Suprapubic skin (tissue), 4 donors: ENCODE data around the gene L3MBTL4. TPM values are rescaled to one million over a fixed set of nuclear protein-coding genes. Genes with fewer than 3 reads are reported as not detected.
"Not testable (repeated sequence)": the region's sequence is repeated elsewhere in the genome, so short reads cannot be mapped to it uniquely, and the experiment has no call there.

Experiments used
- DNase-seq, 2 donors: peaks; one replicate each; pipeline ENCODE4 v3.0.0-alpha.2; 2019; ENCODE audit warnings: low spot score in 2 of 2
- H3K27ac ChIP-seq: fragments of 200-600 bp; sonication (generic); one replicate; pipeline ENCODE4 v1.5.1; 2019
- H3K27me3 ChIP-seq: fragments of 200-600 bp; sonication (generic); one replicate; pipeline ENCODE4 v1.5.1; 2019
- H3K36me3 ChIP-seq: fragments of 200-600 bp; sonication (generic); one replicate; pipeline ENCODE4 v1.5.1; 2019
- H3K4me1 ChIP-seq: fragments of 200-600 bp; sonication (generic); one replicate; pipeline ENCODE4 v1.5.1; 2019
- H3K4me3 ChIP-seq: fragments of 200-600 bp; sonication (generic); one replicate; pipeline ENCODE4 v1.5.1; 2019; ENCODE audit warnings: mild to moderate bottlenecking
- H3K9me3 ChIP-seq: fragments of 200-600 bp; sonication (generic); one replicate; pipeline ENCODE4 v1.5.1; 2019
- CTCF ChIP-seq, 2 donors: fragments of 200-600 bp in 1 of 2; fragments of 450-650 bp in 1 of 2; sonication (generic) in 1 of 2; IDR thresholded peaks; one replicate each; pipeline ENCODE4 v1.5.1; 2016 to 2019; ENCODE audit warnings: antibody characterized with exemption in 2 of 2, mild to moderate bottlenecking in 1 of 2, moderate library complexity in 1 of 2
- EP300 ChIP-seq: sonication (generic); formaldehyde crosslinking; IDR thresholded peaks from one replicate; pipeline ENCODE4 v1.6.1; 2017; ENCODE audit warnings: antibody characterized with exemption
- POLR2A ChIP-seq, 2 donors: fragments of 450-650 bp; IDR thresholded peaks; one replicate each; pipeline ENCODE4 v1.6.1; 2017; ENCODE audit warnings: antibody characterized with exemption in 2 of 2, mild to moderate bottlenecking in 2 of 2, moderate library complexity in 2 of 2
- POLR2AphosphoS5 ChIP-seq, 3 donors: sonication (generic); formaldehyde crosslinking; IDR thresholded peaks; one replicate each; pipeline ENCODE4 v1.6.1; 2017; ENCODE audit warnings: antibody characterized with exemption in 3 of 3
- WGBS: methylation state at CpG from one replicate; pipeline ENCODE4 v1.1.5; 2018; 5-methylcytosine and 5-hydroxymethylcytosine counted together
- total RNA-seq, 4 donors: library from RNA; depleted of rRNA; stranded (reverse); fragments of >200 nt; gene quantifications; one replicate each; pipeline ENCODE4 v1.1.0, GENCODE V29; 2016

L3MBTL4 gene
- total RNA-seq, 4 donors from 2014 or later, result 11.9 to 29.9 (median 14.4) TPM

DNA sequence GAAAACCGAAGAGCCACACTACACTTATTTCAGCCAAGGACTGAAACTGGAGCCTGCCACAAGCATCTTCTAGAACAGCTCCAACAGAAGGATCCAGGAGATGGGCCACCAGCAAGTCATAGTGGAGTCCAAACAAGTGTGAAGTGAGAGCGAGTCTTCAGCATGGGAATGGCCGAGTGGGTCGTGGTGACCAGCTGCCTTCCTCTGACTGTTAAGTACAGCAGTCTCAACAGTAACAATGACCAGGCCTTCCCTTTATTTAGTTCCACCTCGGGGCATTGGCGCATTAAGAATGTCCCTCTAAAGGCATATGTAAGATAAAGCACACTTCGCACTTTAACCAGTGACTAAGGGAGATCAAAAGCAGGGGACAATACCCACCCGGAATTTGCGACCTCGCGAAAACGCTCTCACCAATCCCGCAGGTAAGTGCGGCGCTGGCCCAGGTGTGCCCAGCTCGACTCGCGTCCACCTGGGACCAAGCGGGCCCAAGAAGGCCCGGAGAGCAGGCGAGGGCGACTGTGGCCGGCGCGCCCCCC, 1.1 kb downstream of the L3MBTL4 start:
- WGBS, result 40% methylated on average over 7 of the region's 25 CpGs
- H3K27ac ChIP-seq, result peak overlapping the region; percentile 84
- H3K4me3 ChIP-seq, result peak overlapping the region; percentile 71
- no peaks in the 10 kb centered on the region for H3K36me3 ChIP-seq
- TF ChIP-seq POLR2A (IDR thresholded peaks at IDR 0.05) (no peak), POLR2AphosphoS5 (IDR thresholded peaks at IDR 0.05) (no peak)
- H3K9me3 ChIP-seq, result no peaks in the 10 kb centered on the region
- peaks cover 22% of the 10 kb centered on the region for H3K4me1 ChIP-seq
- DNase-seq, result no peak
- H3K27me3 ChIP-seq, result no peaks in the 10 kb centered on the region

DNA sequence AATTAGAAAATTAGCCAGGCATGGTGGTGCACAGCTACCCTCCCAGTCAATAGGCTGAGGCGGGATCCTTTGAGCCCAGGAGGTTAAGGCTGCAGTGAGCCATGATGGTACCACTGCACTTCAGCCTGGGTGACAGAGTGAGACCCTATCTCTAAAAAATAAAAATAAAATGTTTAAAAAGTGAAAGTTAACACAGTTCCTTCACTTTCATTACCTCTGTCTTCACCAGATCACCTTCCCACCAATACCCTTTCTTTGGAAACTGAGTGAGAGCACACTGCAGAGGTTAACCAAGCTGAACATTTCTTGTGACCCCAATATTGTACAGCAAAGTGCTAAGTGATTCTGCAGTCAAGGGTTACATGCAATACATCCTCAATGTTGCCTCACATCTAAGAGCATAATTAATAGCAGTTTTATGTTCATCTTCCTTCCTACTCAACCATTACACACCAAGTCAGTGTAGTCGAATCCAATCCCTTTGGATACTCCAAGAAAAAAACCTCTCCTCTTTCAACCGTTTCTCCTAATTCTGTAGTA, 1.7 kb downstream of the L3MBTL4 start:
- Histone ChIP-seq H3K4me1 (peaks cover 22% of the 10 kb centered on the region), H3K4me3 (peak overlapping the region; percentile 71), H3K27ac (peak overlapping the region; percentile 84), H3K36me3 (no peaks in the 10 kb centered on the region), H3K9me3 (no peaks in the 10 kb centered on the region), H3K27me3 (no peaks in the 10 kb centered on the region)
- no peak for DNase-seq
- WGBS, result 46% methylated on average over 3 of the region's 3 CpGs
- TF ChIP-seq CTCF (IDR thresholded peaks at IDR 0.05), result no peak
- no peak for TF ChIP-seq POLR2A (IDR thresholded peaks at IDR 0.05)
- no peak for TF ChIP-seq EP300
- no peak for TF ChIP-seq POLR2AphosphoS5 (IDR thresholded peaks at IDR 0.05)

DNA sequence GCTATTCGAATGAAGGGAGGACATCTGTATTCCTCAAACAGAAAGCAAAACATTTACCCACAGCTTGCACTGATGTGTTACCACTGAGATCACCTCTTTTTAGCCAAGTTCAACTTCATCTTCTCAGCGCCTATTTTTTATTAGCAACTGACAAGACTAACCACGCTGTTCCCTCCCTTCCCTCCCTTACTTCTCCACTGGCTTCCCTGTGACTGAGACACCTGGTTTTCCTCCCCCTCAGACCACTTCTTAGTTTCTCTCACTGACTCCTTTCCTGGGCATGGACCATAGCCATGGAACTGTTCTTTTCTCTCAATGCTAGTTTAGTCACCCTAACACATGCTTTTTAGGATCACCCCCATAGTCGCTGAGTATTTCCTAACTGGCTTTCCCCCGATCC, 3.3 kb downstream of the L3MBTL4 start:
- Histone ChIP-seq H3K36me3 (no peaks in the 10 kb centered on the region), H3K27me3 (no peaks in the 10 kb centered on the region), H3K27ac (no peak overlapping the region), H3K9me3 (no peaks in the 10 kb centered on the region), H3K4me3 (no peak overlapping the region), H3K4me1 (peaks cover 38% of the 10 kb centered on the region)
- TF ChIP-seq POLR2AphosphoS5 (IDR thresholded peaks at IDR 0.05) (no peak), EP300 (no peak), POLR2A (IDR thresholded peaks at IDR 0.05) (no peak), CTCF (IDR thresholded peaks at IDR 0.05) (no peak)
- no peak for DNase-seq
- 57% methylated on average over 5 of the region's 5 CpGs for WGBS

DNA sequence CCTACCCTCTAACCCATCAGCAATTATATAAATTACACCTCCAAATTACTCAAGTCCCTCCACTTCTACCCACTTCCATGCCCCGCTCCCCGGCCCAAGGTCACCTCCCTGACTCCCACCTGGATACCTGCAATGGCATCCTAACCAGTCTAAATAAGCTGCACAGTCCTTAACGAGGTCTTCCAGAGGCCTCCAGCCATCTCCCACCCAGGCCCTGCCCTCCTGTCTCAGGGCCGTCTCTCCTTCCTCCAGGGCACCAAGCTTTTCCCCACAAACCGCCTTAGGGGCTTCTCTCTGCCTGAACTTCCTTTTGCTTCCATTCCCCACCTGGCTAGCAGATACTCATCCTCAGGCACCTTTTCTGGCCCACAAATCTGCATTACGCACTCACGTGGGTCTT, 4.8 kb downstream of the L3MBTL4 start:
- no peak overlapping the region for H3K4me3 ChIP-seq
- H3K4me1 ChIP-seq, result peaks cover 47% of the 10 kb centered on the region
- H3K9me3 ChIP-seq, result no peaks in the 10 kb centered on the region
- H3K27ac ChIP-seq, result no peak overlapping the region
- WGBS, result 96% methylated on average over 7 of the region's 7 CpGs
- DNase-seq, result no peak
- TF ChIP-seq POLR2A (IDR thresholded peaks at IDR 0.05) (no peak), CTCF (IDR thresholded peaks at IDR 0.05) (no peak), POLR2AphosphoS5 (IDR thresholded peaks at IDR 0.05) (no peak), EP300 (no peak)
- no peaks in the 10 kb centered on the region for H3K27me3 ChIP-seq
- H3K36me3 ChIP-seq, result no peaks in the 10 kb centered on the region

GRCh38 chr18:6408543-6408942, 6.2 kb downstream of the L3MBTL4 start:
- H3K36me3 ChIP-seq, result not testable (repeated sequence)
- WGBS, result 95% methylated on average over 8 of the region's 8 CpGs

DNA sequence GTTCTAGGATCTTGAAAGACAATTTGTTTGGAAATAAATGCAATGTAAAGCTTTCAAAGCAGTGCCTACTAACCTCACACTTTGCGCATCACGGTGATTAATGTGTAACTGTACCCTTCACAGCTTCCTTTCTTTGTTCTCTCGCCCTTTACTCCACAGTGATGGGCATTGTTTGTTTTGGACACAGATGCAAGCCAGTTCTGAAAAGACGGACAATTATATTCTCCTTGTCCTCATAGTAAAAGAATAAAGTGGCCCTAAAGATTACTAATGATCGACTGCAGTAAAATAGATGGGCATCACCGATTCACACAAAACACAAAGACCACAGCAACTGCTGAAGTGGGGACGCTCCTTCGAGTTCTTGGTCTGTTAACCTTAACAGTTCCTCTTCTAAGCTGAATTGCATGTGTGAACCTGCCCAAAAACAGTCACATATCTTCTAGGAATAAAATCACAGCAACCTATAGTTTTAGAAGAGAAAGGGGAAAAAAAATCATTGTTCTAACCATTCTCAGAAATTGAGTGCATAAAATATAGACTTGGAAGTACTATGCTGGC, 7.7 kb downstream of the L3MBTL4 start:
- DNase-seq, result no peak
- Histone ChIP-seq H3K27ac (peak overlapping the region; percentile 82), H3K36me3 (no peaks in the 10 kb centered on the region), H3K27me3 (no peaks in the 10 kb centered on the region), H3K4me3 (no peak overlapping the region), H3K4me1 (peaks cover 32% of the 10 kb centered on the region), H3K9me3 (no peaks in the 10 kb centered on the region)
- TF ChIP-seq EP300 (no peak), CTCF (IDR thresholded peaks at IDR 0.05) (no peak), POLR2AphosphoS5 (IDR thresholded peaks at IDR 0.05) (no peak), POLR2A (IDR thresholded peaks at IDR 0.05) (no peak)
- WGBS, result 76% methylated on average over 8 of the region's 8 CpGs

More at GRCh38 chr18:6408543-6408942, 6.2 kb downstream of the L3MBTL4 start:
- not testable (repeated sequence) for H3K9me3 ChIP-seq, H3K27me3 ChIP-seq, H3K27ac ChIP-seq, DNase-seq, H3K4me3 ChIP-seq
- H3K4me1 ChIP-seq, result peaks cover 43% of the 10 kb centered on the region
